ENCODE data around the gene MFAP5. TPM values are rescaled to one million over a fixed set of nuclear protein-coding genes. Genes with fewer than 3 reads are reported as not detected.
A peak's percentile ranks its signal among the peaks of the same experiment; 100 is the strongest.

The MFAP5 gene
- total RNA-seq, 1 experiment from 2014 or later: 0.26 TPM

DNA sequence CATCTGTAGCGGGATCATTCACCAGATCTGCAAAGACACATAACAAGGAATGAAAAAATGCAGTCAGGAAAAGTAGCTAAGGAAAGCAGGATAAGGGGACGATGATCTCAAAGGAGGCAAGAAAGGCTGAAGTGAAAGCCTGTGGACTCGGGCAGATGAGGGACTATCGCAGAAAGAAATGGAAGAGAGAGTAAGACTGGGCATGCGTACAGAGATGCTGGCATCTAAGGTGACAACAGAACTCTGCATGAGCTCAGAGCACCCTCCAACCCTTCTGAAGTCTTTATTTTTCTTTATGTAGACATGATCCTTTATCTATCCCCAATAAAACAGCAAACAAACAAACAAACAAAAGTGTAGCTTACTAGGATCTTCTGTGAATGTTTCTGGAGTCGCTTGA, 7.2 kb downstream of the MFAP5 start:
- H4K8ac ChIP-seq (replicated peaks; ENCODE audit: insufficient read length, low read depth, low read length): no peak overlapping the region
- H2BK120ac ChIP-seq (ENCODE audit: low read depth, low read length, poor library complexity, severe bottlenecking): no peak overlapping the region
- H2BK15ac ChIP-seq (ENCODE audit: low read depth, low read length): no peak overlapping the region
- H3K27me3 ChIP-seq (ENCODE audit: insufficient read depth, low read length): no peaks in the 10 kb centered on the region
- no peak overlapping the region for H3K56ac ChIP-seq (ENCODE audit: insufficient read length, low read depth, low read length)
- H3K9me3 ChIP-seq (ENCODE audit: control insufficient read depth, low read depth, low read length): no peaks in the 10 kb centered on the region
- Mint-ChIP-seq H3K27ac (peak overlapping the region in 1 of 3 experiments; percentile 64; a peak in 2 of 7 replicates), H3K27me3 (ENCODE audit: low read depth) (no peaks in the 10 kb centered on the region), H3K4me1 (peaks cover 3 to 4% of the 10 kb centered on the region in 2 experiments), H3K36me3 (ENCODE audit: insufficient read depth in 1 of 3, low read depth in 3 of 3) (no peaks in the 10 kb centered on the region; a peak in 1 of 7 replicates), H3K4me3 (no peak overlapping the region), H3K9me3 (no peaks in the 10 kb centered on the region)
- H3K4ac ChIP-seq (ENCODE audit: low read depth, low read length): no peak overlapping the region
- TF ChIP-seq, protein P1, sequence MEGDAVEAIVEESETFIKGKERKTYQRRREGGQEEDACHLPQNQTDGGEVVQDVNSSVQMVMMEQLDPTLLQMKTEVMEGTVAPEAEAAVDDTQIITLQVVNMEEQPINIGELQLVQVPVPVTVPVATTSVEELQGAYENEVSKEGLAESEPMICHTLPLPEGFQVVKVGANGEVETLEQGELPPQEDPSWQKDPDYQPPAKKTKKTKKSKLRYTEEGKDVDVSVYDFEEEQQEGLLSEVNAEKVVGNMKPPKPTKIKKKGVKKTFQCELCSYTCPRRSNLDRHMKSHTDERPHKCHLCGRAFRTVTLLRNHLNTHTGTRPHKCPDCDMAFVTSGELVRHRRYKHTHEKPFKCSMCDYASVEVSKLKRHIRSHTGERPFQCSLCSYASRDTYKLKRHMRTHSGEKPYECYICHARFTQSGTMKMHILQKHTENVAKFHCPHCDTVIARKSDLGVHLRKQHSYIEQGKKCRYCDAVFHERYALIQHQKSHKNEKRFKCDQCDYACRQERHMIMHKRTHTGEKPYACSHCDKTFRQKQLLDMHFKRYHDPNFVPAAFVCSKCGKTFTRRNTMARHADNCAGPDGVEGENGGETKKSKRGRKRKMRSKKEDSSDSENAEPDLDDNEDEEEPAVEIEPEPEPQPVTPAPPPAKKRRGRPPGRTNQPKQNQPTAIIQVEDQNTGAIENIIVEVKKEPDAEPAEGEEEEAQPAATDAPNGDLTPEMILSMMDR (conservative IDR thresholded peaks at IDR 0.05): no peak
- H3K4me1 ChIP-seq (ENCODE audit: insufficient read depth, low read length): no peaks in the 10 kb centered on the region
- no peak overlapping the region for H3K14ac ChIP-seq (ENCODE audit: insufficient read depth, low read length)
- H2AFZ ChIP-seq (ENCODE audit: low read length): no peak overlapping the region
- H3K79me1 ChIP-seq (ENCODE audit: insufficient read depth, low read depth, low read length, poor library complexity, severe bottlenecking): no peaks in the 10 kb centered on the region
- no peaks in the 10 kb centered on the region for H3K79me2 ChIP-seq (ENCODE audit: insufficient read depth, low read length)
- no peak overlapping the region for H4K5ac ChIP-seq (ENCODE audit: insufficient read length, low read depth, low read length)
- no peak overlapping the region for H3T11ph ChIP-seq (ENCODE audit: low read length)
- H3K27ac ChIP-seq (ENCODE audit: insufficient read length, low read depth, low read length): no peak overlapping the region
- H3K4me2 ChIP-seq (ENCODE audit: insufficient read depth, insufficient read length, low read length): no peak overlapping the region
- DNase-seq: no peak
- whole genome bisulfite sequencing (ENCODE audit: extremely low coverage, insufficient read length, low lambda C conversion rate): no CpG with 5 or more reads among the region's 6 CpGs
- H4K20me1 ChIP-seq (ENCODE audit: control insufficient read depth, insufficient read depth, insufficient read length): no peaks in the 10 kb centered on the region
- no peak overlapping the region for H3K9ac ChIP-seq (ENCODE audit: extremely low read depth, insufficient read length, low read length)
- no peak overlapping the region for H4K91ac ChIP-seq (ENCODE audit: insufficient read length, low read depth, low read length)
- no peak overlapping the region for H3K23ac ChIP-seq (ENCODE audit: insufficient read length, low read depth, low read length)
- H2AK5ac ChIP-seq (ENCODE audit: insufficient read length, low read length): no peak overlapping the region
- H2BK20ac ChIP-seq (ENCODE audit: low read depth, low read length, poor library complexity, severe bottlenecking): no peak overlapping the region
- H3K18ac ChIP-seq (ENCODE audit: insufficient read length, low read depth, low read length): no peak overlapping the region
- H2BK5ac ChIP-seq (ENCODE audit: insufficient read length, low read length): no peak overlapping the region
- H2BK12ac ChIP-seq (ENCODE audit: insufficient read length, low read depth, low read length): no peak overlapping the region
- H3K23me2 ChIP-seq (ENCODE audit: insufficient read length, low read depth, low read length, poor library complexity, severe bottlenecking): no peaks in the 10 kb centered on the region
